NCI-H1694 treated with DMSO at 0.1 percent for 48 hours (cell line): ENCODE measurements around the gene CLTA.
A peak's percentile ranks its signal among the peaks of the same experiment; 100 is the strongest.

Experiments used
- DNase-seq: peaks from one replicate; lab custom pipeline; 2025; lab: John Stamatoyannopoulos, UW

Gene CLTA, protein sequence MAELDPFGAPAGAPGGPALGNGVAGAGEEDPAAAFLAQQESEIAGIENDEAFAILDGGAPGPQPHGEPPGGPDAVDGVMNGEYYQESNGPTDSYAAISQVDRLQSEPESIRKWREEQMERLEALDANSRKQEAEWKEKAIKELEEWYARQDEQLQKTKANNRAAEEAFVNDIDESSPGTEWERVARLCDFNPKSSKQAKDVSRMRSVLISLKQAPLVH

DNA sequence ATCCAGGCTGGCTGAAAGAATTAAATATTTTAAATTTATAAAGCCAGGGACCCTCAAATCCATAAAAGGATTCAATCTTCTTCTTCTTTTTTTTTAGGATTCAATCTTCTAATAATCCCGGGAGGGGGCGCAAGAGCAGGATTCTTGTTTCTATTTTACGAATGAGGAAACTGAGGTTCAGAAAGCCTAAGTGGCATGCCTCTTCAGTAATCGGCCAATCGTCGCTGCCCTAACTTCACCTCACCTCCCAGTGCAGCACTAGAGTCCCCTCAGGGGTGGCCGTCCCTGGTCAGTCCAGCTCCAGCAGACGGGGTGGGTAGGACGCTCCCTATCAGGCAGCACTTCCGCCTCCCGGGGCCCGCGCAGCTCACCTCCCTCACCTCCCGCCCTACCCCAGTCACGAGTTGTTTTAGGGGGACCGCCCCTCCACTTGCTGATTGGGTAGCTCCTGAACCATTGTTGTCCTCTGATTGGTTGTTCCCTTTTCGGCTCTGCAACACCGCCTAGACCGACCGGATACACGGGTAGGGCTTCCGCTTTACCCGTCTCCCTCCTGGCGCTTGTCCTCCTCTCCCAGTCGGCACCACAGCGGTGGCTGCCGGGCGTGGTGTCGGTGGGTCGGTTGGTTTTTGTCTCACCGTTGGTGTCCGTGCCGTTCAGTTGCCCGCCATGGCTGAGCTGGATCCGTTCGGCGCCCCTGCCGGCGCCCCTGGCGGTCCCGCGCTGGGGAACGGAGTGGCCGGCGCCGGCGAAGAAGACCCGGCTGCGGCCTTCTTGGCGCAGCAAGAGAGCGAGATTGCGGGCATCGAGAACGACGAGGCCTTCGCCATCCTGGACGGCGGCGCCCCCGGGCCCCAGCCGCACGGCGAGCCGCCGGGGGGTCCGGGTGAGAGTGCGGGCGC, at the start of gene CLTA:
CLTA (plus strand) TSS at position 534 of the 902 bp plus-strand sequence; CDS start at position 670, 136 bp downstream.
- peak; percentile 99 for DNase-seq

DNA sequence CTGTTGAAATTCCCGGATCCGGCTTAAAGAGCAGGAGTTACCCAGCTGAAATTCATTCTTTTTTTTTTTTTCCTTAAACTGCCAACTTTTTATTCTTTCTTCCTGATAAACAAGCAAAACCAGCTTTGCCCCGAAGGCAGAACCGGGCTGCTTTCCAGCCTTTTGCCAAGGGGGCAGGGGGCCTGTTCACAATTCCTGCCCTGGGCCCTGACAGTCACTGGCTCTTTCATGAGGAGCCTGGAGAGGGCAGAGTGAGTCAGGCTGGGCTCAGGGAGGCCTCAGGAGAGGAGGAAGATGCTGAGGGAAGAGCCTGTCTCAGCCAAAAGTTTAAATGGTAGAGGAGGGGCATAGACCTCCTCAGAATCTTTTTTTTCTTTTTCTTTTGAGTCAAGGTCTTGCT, 49.4 kb upstream of the CLTA start:
- no peak for DNase-seq

DNA sequence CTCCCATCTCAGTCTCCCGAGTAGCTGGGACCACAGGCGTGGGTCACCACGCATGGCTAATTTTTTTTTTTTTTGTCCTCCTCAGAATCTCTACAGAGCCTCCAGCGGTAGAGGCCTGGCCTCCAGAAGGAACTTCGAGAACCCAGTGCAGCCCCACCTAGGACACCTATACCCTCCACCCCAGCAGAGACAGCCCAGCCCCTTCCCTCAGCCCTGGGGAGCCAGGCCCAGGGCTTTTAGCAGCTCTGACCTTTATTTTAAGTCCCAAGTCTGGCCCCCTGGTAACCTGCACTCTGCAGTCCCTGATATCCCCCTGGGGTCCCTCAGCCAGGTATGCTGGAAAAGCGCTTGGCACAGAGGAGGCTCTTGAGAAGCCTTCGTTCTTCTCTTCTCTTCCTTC, 49.0 kb upstream of the CLTA start:
- no peak for DNase-seq

DNA sequence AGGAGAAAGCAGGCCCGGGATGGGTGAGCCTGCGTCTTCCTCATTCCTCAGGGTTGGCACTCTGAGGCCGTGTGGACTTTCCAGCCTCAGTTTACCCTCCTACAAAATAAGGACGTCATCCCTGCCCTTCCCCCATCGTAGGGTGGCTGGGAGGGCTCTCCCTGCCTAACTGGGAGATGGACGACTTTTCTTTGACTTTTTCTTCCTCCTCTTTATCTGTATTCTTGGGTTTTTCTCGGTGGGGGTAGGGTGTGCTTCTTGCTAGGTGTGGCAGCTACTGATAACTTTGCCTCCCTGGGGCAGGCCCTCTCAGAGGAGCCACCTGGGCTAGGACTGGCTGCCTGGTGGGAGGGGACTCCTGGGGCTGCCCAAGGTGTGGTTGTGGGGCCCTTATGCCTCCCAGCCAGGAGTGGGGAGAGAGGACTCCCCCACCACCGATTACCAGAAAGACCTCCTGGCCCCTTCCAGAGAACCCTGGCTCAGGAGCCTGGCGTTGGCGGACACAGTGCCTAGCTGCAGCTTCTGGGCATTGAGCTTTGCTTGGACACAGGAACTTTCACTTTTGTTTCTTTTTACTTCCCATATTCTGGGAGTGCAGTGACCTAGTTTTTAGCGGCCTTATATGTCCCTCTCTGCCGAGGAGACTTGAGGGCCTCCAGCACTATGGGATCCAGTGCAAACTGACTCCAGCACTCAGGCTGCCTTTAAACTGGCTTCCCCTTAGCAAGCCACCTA, 48.0 kb upstream of the CLTA start:
- DNase-seq, result no peak

DNA sequence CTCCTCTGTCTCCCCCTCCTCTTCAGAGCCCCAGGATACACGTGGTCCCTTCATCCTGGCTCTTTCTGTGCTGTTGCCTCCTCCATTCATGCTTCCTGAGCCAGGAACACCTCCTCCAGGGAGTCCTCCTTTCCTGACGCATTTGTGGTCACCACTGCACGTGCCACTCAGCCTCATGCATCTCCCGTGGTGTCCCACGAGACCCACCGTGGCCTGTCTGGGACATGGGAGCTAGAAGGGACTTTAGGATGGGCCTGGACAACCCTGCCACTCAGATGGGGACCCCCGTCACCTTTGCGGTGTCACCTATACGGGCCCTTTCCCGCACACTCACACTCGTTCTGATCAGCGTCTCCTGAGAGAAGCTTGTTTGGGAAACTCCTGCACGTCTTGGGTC, 47.5 kb upstream of the CLTA start:
- DNase-seq, result no peak

DNA sequence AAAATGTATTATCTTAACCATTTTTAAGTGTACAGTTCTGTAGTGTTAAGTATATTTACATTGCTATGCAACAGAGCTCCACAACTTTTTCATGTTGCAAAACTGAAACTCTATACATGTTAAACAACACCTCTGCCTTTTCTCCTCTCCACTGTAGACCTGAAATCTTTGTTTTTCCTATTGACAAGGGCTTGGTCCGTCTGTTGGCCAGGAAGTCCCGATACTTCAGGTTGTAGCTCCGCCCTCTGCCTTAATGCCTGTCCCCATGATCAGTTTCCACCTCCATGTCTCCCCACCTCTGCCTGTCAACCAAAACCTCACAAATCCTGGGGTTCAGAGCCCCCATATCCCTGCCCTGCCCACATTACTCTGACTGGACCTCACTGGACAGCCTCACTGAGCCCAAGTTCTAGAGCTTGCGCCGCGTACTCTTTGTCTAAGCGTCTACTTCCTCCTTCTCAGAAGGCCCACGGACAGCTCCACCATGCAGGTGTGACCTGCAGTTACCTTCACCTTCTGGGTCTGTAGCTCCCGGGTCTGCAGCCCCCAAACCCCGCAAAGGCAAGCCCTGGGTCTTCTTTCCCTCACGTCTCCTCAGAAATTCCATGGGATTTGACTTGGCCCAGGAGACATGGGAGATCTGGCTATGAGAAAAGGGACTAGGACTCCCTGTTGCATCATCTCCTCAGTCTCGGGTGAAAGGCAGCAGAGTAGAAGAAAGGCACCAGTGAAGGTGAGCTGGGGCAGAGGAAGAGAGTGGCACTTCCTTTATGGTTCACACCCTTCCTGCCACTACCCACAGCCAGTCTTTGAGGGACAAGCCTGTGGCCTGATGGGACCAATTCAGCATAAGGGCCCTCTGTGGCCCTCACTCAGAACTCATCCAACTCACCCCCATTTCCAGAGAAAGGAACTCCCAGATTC, 46.1 kb upstream of the CLTA start:
- DNase-seq, result no peak

DNA sequence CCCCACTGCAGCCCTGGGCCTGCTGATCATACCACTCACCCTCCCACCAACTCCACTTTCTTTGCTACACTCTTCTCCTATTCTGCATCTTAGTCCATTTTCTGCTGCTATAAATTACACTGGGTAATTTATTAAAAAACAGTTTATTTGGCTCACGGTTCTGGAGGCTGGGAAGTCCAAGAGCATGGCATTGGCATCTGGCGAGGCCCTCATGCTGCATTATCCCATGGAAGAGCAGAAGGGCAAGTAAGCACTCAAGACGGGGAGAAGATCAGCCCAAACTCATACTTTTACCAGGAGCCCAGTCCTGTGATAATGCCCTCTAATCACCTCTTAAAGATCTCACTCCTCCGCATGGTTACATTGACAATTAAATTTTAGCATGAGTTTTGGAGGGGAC, 44.8 kb upstream of the CLTA start:
- DNase-seq, result no peak

DNA sequence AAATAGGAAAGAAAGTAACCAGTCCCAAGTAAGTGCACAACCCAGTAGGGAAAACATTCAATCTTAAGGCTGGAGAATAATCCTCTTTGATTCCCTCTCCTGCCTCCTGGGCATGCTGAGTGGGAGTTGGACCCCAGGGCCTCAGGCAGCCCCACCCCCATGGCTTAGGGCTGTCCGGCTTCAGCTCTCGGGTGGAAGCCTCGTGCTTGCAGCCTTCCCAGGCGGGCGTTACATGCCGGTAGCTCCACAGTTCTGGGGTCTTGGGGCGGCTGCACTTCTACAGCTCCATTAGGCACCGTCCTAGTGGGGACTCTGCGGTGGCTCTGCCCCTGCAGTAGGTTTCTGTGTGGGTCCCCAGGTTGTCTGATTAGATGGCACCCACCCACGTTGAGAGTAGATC, 44.1 kb upstream of the CLTA start:
- DNase-seq, result no peak

DNA sequence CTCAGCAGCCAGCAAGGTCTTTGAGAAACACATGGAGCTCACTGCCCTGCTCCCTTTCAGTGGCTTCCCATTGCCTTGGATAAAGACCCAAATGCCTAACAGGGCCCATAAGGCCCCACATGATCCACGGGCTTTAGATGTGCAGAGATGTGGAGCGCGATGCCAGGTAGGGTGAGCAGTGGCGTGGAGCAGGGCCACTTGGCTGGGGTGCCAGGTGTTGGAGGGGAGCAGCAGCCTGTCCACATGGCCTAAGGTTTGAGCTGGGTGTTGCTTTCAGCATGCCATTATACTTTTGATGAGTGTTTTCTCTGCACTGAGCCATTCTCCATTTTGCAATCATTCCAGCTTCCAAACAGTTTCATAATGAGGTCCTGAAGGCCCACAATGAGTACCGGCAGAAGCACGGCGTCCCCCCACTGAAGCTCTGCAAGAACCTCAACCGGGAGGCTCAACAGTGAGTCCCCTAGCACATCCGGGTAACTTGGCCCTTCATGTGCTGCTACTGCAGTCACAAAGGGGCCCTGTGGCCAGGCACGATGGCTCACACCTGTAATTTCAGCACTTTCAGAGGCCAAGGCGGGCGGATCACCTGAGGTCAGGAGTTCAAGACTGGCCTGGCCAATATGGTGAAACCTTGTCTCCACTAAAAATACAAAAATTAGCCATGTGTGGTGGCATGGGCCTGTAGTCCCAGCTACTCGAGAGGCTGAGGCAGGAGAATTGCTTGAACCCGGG, 43.1 kb upstream of the CLTA start:
- no peak for DNase-seq

DNA sequence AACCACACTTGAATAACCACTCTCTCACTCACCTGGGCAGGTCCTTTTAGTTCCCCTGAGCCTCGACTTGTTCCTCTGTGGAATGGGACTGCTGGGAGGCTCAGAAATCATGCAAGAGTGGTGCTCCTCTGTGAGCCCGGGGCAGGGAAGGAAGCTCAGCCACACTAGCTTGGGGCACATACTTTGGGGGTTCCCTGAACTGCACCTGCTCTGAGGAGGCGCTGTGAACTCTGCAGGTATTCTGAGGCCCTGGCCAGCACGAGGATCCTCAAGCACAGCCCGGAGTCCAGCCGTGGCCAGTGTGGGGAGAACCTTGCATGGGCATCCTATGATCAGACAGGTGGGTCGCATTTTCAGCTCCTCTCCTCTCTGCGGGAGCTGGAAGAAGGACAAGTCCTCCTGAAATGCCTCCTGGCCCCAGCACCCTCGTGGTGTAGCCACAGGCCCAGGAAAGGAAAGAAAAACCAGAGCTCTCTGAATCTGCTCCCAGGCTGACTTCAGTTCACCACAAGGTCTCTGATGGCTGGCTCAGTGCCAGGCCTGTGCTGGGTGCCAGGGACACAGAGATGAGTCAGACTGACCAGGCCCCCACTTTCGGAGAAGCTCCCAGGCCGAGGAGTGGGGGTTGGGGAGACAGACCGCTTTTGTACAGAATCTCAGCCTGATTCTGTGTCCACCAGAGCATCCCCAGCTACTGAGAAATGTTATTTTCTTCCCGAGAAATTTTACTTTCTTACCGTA, 42.2 kb upstream of the CLTA start:
- no peak for DNase-seq

DNA sequence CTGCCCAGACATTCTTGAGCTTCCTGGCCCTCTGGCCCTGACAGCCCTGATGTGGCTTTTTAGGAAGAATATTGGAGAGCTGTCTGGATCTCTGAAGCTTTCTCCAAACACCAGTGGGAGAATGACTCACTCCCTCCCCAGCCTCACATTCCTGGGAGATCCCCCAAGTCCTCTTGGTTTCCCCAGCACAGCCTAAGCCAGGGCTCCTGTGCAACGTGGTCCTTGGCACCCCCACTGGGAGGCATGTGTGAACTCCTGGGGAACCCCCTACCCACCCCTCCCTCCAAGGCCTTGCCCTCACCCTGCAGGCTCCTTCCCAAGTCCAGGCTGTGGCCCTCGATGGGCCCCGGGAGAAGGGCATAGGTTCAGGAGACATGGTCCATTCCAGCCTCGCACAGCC, 41.5 kb upstream of the CLTA start:
- no peak for DNase-seq

DNA sequence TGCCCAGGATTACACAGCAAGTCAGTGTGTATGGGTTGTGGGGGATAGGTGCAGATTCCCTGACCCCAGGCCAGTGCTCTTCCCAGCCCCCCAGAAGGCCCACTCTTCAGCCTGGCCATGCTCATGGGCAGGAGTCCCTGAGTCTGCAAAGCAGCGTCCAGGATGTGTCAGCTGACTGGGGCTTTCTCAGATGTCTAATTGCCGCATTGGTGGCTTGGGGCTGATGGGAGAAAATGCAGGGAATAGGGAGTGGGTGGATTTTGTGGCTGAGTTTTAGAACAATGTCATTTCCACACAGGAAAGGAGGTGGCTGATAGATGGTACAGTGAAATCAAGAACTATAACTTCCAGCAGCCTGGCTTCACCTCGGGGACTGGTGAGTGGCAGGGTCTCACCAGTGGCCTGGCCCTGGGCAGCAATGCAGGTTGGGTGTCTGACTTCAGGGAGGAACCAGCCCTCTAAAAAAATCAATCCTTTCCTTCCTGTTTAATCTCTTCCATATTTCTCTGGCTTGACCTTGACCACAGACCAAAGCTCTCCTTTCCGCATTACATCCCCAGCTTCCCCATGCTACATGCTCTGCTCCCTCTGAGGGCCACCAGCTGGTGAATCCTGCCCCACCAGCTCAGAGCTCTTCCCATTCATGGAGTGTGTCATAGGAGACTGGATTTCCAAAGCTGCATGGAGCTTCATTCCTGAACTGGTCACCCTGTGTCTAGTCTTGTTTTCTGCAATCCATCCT, 40.0 kb upstream of the CLTA start:
- no peak for DNase-seq

DNA sequence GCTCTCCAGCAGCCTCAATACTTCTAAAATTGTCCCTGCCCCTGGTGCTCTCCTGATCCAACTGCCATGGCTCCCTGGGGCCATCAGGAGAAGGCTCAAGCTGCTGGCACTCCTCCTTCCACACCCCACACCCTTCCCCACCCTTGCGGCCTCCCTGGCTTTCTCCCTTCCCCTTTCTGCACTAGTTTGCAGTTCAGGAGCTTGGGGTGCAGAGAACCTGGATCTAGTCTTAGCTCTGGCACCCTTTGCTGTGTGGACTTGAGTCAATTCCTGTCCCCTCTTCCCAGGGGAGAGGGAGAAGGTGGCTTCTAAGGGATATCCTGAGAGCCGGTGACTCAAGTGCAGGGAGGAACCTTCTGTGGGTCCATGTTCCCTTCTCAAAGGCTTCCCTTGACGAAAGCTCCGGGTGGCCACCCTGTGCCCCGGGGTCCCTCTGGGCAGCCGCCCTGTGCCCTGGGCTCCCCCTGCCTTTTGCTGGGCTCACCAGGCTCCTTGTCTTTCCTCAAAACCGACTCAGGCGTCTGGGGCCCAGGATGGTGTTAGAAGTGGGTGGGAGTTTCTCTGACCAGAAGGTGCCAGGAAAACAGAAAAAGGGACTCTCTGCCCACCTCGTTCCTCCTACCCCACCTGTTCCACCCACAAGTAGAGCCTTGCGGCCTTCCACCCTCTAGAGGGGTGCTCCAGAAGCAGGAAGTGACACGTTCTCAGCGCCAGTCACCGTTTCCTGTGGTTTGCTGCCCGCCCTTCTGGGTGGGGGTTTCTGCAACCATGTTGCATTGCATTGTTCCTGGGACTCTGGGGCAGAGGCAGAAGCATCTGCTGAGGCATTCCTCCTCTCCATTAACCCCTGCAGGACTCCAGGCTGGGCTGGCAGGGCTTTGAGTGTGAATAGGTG, 39.2 kb upstream of the CLTA start:
- DNase-seq, result no peak

DNA sequence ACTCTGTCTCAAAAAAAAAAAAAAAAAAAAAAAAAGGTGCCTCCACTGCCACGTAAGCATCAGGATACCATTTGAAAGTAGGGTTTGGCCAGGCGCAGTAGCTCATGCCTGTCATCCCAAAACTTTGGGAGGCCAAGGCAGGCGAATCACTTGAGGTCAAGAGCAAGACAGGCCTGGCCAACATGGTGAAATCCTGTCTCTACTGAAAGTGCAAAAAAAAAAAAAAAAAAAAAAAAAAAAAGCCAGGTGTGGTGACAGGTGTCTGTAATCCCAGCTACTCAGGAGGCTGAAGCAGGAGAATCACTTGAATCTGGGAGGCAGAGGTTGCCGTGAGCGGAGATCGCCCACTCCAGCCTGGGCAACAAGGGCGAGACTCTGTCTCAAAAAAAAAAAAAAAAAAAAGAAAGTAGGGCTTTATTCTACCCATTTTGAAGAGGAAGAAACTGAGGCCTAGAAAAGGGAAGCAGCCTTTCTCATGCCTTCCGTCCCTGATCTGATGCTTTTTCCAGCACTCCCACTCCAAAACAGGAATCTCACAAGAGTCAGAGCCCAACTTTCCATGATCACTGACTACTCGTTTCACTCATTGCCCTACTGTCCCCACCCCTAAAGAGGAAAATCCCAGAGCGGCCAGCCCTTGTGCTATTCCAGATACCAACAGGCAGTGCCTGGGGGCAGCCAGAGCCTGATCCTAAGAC, 37.8 kb upstream of the CLTA start:
- no peak for DNase-seq

DNA sequence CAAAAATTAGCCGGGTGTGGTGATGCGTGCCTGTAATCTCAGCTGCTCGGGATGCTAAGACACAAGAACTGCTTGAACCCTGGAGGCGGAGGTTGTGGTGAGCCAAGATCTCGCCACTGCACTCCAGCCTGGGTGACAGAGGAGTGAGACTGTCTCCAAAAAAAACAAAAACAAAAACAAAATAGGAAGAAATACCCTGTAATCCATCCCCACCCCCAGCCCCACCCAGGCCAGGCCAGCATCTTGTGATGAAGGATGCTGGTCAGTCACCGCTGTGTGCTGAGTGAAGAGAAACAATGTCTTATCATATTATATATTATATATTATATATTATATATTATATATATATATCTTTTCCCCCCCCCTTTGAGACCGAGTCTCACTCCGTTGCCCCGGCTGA, 37.0 kb upstream of the CLTA start:
- DNase-seq, result no peak

DNA sequence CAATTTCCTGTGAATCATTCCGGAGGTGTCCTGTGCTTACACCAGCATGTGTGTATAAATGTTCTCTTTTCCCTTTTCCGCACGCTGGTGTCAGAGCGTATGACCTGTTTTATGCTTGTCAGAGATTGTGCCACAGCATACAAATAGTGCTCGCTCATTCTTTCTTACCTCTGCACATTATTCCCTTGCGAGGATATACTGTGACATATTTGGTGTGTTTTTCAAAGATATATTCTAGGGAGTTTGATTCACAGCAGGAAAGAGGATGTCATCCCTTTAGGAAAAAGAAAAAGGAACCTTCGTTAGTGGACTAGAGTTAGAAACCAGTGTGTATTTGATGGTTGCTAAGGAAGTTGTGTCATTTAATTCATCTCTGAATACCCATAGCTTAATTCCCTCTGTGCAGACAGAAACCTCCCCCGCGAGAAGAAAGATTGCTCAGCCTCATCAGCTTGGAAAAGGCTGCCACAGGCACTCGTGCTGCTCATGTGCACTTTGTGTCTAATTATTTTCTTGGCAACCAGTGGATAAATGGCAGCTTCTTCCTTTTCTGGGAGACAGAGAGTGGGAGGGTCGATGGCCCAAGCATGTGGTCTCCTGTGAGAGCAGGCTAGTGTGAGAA, 36.3 kb upstream of the CLTA start:
- DNase-seq, result no peak

DNA sequence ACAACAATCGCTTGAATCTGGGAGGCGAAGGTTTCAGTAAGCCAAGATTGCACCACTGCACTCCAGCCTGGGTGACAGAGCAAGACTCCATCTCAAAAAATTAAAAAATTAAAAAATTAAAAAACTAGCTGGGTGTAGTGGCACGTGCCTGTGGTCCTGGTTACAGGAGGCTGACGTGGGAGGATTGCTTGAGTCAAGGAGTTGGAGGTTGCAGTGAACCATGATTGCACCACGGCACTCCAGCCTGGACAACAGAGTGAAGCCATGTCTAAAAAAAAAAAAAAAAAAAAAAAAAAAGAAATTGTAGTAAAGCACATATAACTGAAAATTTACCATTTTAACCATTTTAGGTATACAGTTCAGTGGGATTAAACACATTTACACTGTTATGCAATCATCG, 34.6 kb upstream of the CLTA start:
- DNase-seq, result no peak

DNA sequence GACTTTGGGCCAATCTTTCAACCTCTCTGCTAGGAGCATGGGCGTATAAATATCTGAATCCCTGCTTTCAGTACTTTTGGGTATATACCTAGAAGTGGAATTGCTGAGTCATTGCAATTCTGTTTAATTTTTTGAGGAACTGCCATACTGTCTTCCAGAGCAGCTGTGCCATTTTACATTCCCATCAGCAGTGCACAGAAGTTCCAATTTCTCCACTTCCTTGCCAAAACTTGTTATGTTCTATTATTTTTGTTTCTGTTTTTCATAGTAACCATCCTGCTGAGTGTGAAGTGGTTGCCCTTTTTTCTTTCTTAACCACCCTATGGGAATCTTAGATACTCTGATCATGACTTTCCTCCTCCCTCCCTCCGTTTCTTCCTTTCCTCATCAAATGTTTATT, 32.6 kb upstream of the CLTA start:
- DNase-seq, result no peak
